SK-N-SH (cell line): ENCODE data around the gene SLC45A3.

Experiments
- CHD2 ChIP-seq: fragments of 150-350 bp; IDR thresholded peaks from 2 replicates; pipeline ENCODE4 v1.6.1; 2018; ENCODE audit warnings: low read length; ENCODE audit not compliant: partially characterized antibody
- CTCF ChIP-seq: fragments of 200-600 bp; sonication (generic); IDR thresholded peaks from 2 replicates; pipeline ENCODE4 v1.6.1; 2017; ENCODE audit warnings: antibody characterized with exemption, mild to moderate bottlenecking, moderate library complexity
- TAF1 ChIP-seq: IDR thresholded peaks from 2 replicates; pipeline ENCODE4 v1.6.1; 2012; ENCODE audit warnings: low read depth, mild to moderate bottlenecking, low read length, moderate library complexity, borderline replicate concordance

DNA sequence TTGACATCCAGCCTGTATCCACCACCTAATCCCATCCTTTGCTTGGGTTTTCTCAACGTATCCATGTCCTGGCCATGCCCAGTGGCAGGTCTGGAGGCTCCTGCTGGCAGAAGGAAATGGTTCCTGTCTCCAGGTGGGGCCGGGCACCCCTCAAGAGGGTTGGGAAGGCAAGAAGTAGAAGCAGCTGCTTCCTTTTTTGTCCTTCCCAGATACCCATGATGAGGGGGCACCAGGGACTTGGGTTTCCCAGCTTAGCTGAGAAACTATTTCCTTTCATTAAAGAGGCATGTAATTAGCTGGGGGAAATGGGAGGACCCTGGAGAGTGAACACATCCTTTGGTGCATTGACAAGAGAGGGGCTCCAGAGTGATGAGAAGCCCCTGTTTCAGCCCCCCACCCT is 21.1 kb upstream of the SLC45A3 start:
- no peak for TF ChIP-seq CHD2
- TF ChIP-seq TAF1 = no peak
- TF ChIP-seq CTCF = no peak
